Body of pancreas (tissue), 4 donors: ENCODE data around the gene CMKLR1.

Experiments used
- POLR2A ChIP-seq, 3 donors: fragments of 450-650 bp; IDR thresholded peaks; one replicate each; pipeline ENCODE4 v1.6.1; 2016; ENCODE audit warnings: antibody characterized with exemption in 3 of 3, mild to moderate bottlenecking in 2 of 3
- TF ChIP-seq, protein P1 (sequence below), 7 experiments: fragments of 450-650 bp in 4 of 7; fragments of 200-600 bp in 3 of 7; sonication (generic) in 3 of 7; IDR thresholded peaks; one replicate each; pipeline ENCODE4 v1.5.1; 2016 to 2019; ENCODE audit warnings: antibody characterized with exemption in 7 of 7

DNA sequence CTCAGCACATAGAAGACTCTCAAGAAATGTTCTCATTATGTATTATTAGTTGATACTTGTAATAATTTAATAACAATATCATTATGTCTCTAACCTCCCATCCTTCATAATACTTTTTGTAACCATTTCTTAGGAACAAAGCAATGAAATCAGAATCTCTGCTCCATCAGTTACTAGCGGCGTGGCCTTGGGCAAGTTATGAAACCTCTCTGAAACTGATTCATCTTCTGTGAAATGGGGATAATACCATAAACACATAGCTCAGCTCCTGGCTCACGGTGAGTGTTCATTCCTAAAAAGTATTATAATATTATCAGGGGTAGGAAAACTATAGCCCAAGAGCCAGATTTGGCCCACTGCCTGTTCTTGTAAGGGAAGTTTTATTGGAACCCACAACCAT, 11.4 kb upstream of the CMKLR1 start:
- TF ChIP-seq, protein P1, sequence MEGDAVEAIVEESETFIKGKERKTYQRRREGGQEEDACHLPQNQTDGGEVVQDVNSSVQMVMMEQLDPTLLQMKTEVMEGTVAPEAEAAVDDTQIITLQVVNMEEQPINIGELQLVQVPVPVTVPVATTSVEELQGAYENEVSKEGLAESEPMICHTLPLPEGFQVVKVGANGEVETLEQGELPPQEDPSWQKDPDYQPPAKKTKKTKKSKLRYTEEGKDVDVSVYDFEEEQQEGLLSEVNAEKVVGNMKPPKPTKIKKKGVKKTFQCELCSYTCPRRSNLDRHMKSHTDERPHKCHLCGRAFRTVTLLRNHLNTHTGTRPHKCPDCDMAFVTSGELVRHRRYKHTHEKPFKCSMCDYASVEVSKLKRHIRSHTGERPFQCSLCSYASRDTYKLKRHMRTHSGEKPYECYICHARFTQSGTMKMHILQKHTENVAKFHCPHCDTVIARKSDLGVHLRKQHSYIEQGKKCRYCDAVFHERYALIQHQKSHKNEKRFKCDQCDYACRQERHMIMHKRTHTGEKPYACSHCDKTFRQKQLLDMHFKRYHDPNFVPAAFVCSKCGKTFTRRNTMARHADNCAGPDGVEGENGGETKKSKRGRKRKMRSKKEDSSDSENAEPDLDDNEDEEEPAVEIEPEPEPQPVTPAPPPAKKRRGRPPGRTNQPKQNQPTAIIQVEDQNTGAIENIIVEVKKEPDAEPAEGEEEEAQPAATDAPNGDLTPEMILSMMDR (IDR thresholded peaks at IDR 0.05): no peak
- no peak for TF ChIP-seq POLR2A (IDR thresholded peaks at IDR 0.05)
